Measurements from ENCODE around the gene KSR2. TPM values are rescaled to one million over a fixed set of nuclear protein-coding genes. Genes with fewer than 3 reads are reported as not detected.

The KSR2 gene
- total and polyA plus RNA-seq, 3 donors from 2014 or later, result 2.4 to 3.8 (median 2.4) TPM

GRCh38 chr12:117789195-117789912 lies 179.4 kb downstream of the KSR2 start:
- no peak overlapping the region for H3K27ac ChIP-seq
- DNase-seq, result no peak
- 53 to 59% methylated on average over 7 of the region's 7 CpGs for WGBS, 2 donors
- no peaks in the 10 kb centered on the region for H3K9me3 ChIP-seq
- TF ChIP-seq POLR2A (IDR thresholded peaks at IDR 0.05) (no peak), CTCF (IDR thresholded peaks at IDR 0.05) (no peak)
- no peaks in the 10 kb centered on the region for H3K27me3 ChIP-seq
- H3K4me3 ChIP-seq, result no peak overlapping the region
- H3K36me3 ChIP-seq (ENCODE audit: low read depth, missing control alignments), result no peaks in the 10 kb centered on the region
- intact Hi-C loops (cut with DNase I; ENCODE audit: low total_unique reads), result no loop called here
- H3K4me1 ChIP-seq, result no peaks in the 10 kb centered on the region

GRCh38 chr12:117778656-117779055 lies 190.1 kb downstream of the KSR2 start:
- intact Hi-C loops (cut with DNase I; ENCODE audit: low total_unique reads), result no loop called here
- 75 to 77% methylated on average over 5 of the region's 5 CpGs for WGBS, 2 donors
- no peaks in the 10 kb centered on the region for H3K27me3 ChIP-seq
- no peak for DNase-seq
- H3K27ac ChIP-seq, result no peak overlapping the region
- H3K36me3 ChIP-seq (ENCODE audit: low read depth, missing control alignments), result no peaks in the 10 kb centered on the region
- no peaks in the 10 kb centered on the region for H3K9me3 ChIP-seq
- no peaks in the 10 kb centered on the region for H3K4me1 ChIP-seq
- no peak overlapping the region for H3K4me3 ChIP-seq
- TF ChIP-seq POLR2A (IDR thresholded peaks at IDR 0.05) (no peak), CTCF (IDR thresholded peaks at IDR 0.05) (no peak)

- intact Hi-C loops (cut with DNase I; ENCODE audit: low total_unique reads), result no loop called here
- no peak overlapping the region for H3K27ac ChIP-seq
- no peaks in the 10 kb centered on the region for H3K27me3 ChIP-seq
- H3K36me3 ChIP-seq (ENCODE audit: low read depth, missing control alignments), result no peaks in the 10 kb centered on the region
- WGBS, 2 donors, result 75 to 77% methylated on average over 5 of the region's 5 CpGs
- no peak overlapping the region for H3K4me3 ChIP-seq
- H3K4me1 ChIP-seq, result no peaks in the 10 kb centered on the region
- no peaks in the 10 kb centered on the region for H3K9me3 ChIP-seq
- DNase-seq, result no peak
- TF ChIP-seq POLR2A (IDR thresholded peaks at IDR 0.05) (no peak), CTCF (IDR thresholded peaks at IDR 0.05) (no peak)
Measured at GRCh38 chr12:117774941-117775775, 193.6 kb downstream of the KSR2 start.

GRCh38 chr12:117768860-117769259 lies 199.9 kb downstream of the KSR2 start:
- H3K36me3 ChIP-seq (ENCODE audit: low read depth, missing control alignments), result no peaks in the 10 kb centered on the region

More at GRCh38 chr12:117768860-117769259, 199.9 kb downstream of the KSR2 start:
- no peak for TF ChIP-seq CTCF (IDR thresholded peaks at IDR 0.05)
- TF ChIP-seq POLR2A (IDR thresholded peaks at IDR 0.05), result no peak
- H3K27ac ChIP-seq, result no peak overlapping the region
- no peak overlapping the region for H3K4me3 ChIP-seq
- no peaks in the 10 kb centered on the region for H3K27me3 ChIP-seq
- H3K4me1 ChIP-seq, result no peaks in the 10 kb centered on the region
- H3K9me3 ChIP-seq, result no peaks in the 10 kb centered on the region
- intact Hi-C loops (cut with DNase I; ENCODE audit: low total_unique reads), result no loop called here
- 81 to 83% methylated on average over 3 of the region's 3 CpGs for WGBS, 2 donors
- no peak for DNase-seq

All from testis (tissue), 3 donors.